LNCAP (cell line): ENCODE results near the gene SMARCD1.
A peak's percentile ranks its signal among the peaks of the same experiment; 100 is the strongest.

Source experiments
- TF ChIP-seq, protein P1 (sequence below): fragments of 450-650 bp; IDR thresholded peaks from 2 replicates; pipeline ENCODE4 v1.5.1; 2017; ENCODE audit warnings: mild to moderate bottlenecking

Gene SMARCD1

DNA sequence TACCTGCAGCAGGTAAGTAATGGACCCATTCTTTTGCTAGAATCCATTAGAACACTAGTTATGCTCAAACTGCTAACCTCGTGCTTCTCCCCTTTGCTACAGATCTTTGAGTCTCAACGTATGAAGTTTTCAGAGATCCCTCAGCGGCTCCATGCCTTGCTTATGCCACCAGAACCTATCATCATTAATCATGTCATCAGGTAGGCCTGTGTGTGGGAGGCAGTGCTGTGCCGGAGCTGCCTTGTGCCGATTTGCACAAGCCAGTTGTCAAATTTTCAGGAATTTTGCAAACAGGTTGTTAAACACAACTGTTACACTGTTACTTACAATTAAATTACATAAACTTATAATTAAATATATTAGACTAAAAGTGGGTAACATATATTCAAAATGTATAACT, 5.2 kb downstream of the SMARCD1 start:
- TF ChIP-seq, protein P1, sequence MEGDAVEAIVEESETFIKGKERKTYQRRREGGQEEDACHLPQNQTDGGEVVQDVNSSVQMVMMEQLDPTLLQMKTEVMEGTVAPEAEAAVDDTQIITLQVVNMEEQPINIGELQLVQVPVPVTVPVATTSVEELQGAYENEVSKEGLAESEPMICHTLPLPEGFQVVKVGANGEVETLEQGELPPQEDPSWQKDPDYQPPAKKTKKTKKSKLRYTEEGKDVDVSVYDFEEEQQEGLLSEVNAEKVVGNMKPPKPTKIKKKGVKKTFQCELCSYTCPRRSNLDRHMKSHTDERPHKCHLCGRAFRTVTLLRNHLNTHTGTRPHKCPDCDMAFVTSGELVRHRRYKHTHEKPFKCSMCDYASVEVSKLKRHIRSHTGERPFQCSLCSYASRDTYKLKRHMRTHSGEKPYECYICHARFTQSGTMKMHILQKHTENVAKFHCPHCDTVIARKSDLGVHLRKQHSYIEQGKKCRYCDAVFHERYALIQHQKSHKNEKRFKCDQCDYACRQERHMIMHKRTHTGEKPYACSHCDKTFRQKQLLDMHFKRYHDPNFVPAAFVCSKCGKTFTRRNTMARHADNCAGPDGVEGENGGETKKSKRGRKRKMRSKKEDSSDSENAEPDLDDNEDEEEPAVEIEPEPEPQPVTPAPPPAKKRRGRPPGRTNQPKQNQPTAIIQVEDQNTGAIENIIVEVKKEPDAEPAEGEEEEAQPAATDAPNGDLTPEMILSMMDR = no peak

DNA sequence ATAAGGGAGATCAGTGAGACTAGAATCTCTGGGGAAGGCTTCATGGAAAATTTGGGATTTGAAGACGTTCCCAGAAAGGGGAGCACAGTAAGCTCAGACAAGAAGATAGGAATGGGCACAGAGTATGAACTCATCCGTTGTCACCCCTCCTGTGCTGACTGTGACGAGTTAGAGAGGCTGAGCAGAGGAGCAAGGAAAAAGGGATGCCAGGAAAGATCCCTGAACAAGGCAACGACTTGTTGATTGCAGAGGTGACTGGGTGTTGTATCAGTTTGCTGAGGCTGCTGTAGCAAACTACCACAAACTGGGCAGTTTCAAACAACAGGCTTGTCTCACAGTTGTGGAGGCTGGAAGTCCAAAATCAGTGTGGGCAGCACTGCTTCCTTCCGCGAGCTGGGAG, 12.8 kb downstream of the SMARCD1 start:
- TF ChIP-seq, protein P1 = no peak

DNA sequence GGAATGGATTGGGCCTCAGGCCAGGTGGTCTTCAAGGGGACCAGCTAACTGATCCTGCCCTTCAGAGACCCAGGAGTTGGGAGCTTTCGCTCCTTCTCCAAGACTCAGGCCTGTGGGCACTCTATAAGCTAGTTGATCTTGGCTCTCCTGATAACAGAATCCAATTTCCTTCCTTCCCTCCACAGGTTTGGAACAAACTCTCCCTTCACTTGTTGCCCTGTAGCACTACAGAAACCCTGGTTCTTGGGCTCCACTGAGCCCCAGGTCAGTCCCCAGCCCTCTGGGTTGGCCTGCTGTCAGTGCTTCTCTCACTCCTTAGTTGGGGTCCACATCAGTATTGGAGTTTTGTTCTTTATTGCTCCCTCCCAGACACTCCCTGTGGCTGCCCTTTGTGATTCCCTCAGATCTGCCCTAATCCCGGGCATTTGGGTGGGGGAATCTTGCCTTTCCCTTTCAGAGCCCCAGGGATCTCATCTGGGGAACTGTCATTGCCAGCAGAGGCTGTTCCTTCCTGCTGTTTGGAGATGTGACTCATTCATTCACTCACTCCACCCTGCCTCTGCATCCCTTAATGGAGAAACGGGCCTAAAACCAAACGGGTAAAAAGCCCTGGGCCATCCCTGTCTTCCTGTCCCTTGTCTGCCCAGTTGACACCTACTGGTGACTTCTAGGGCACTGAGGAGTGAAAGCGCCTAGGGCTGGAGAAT, 14.3 kb downstream of the SMARCD1 start:
- TF ChIP-seq, protein P1 = no peak

DNA sequence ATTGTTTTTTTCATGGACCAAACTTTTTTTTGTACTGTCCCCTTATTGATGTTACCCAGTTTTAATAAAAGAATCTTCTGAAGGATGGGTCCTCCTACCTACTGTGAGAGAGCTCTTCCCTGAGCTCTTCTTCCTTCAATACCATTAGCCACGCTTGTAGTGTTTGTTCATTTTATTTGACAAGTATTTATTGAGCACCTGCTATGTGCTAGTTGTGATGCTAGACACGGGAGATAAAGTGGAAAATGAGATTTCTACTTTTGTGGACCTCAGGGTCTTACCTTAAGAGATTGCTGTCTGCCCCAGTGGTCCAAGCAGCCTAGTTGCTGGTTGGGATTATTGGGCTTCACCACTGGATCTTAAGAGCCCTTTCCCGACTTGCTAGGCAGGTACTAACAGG, 15.4 kb downstream of the SMARCD1 start:
- TF ChIP-seq, protein P1 = no peak

DNA sequence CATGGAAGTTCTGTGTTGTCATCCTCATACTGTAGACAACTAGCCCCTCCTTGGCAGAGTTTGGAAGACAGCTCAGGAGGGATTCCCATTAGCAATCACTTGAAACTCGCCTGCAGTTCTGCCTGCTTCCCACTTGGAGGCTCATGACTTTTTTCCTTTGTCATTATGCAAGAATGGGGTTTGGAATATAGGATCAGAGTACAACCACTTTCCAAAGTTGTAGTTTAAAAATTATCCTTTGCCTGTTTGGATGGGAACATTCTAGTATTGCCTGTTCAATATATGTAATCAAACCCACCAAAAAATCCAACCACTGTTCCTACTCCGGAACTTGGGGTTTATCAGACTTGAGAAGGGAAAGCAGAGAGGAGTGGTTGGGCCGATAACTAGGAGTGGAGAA, 16.5 kb downstream of the SMARCD1 start:
- TF ChIP-seq, protein P1 = peak; percentile 32

DNA sequence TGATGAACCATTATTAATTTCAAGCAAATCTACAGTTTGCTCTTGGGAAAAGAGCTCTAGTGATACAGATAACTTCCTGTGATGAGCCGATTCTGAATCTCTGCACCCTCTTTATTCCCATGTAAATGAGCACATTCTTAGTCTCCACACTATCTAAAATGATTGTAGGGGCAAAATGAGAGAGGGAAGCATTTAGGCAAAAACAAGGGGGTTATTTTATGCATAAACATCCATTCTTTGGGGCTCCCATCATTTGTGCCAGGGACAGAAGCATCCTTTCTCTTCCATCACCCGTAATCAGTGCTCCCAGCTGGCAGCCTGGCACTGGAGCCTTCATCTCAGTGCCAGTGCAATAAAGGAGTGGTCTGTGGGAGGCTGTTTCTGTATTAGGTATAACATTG, 17.0 kb downstream of the SMARCD1 start:
- TF ChIP-seq, protein P1 = no peak

DNA sequence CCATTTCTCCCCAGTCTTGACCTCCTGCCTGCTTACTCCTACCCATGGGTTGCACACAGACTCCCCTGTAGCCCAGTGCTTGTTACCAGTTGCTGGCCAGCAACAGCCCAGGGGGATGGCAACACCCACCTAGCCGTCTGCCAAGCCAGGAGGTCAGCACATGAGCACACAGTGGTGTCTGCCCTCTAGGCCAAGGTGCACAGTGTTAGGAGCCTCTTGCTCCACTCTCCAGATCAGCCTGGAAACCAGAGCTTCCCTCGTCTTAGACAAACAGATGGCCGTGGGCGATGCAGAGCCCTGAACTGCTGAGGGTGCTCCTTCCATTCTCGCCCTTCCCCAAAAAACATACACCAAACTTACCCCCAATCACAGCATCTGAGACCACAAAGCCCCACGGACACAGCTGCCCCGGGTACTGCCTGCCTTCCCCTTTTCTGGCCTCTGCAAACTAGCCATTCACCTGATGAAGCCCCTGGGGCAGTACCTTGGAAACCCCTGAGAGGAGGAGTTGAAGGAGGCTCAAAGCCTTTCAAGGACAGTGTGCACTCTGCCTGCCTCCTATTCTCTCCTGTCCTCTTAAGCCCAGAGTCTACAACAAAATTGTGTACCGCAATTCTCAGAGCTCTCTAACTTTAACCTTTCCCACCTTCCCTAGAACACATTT, 17.6 kb downstream of the SMARCD1 start:
- TF ChIP-seq, protein P1 = no peak
